GM12878 (cell line): ENCODE measurements around the gene IRGC. TPM values are rescaled to one million over a fixed set of nuclear protein-coding genes. Genes with fewer than 3 reads are reported as not detected.

Experiments
- ATAC-seq: fragments of 200-7000 bp; cut with Tn5 transposase; 3 replicates; pipeline ENCODE4 v1.9.1; 2020; ENCODE audit warnings: mild to moderate bottlenecking, moderate library complexity
- BruUV-seq: library from RNA; stranded (reverse); fragments of 400-500 nt; replicated peaks from 2 replicates; lab custom pipeline; 2021; lab: Mats Ljungman, UMichigan
- CTCF ChIA-PET: fragments of 300-600 bp; sonication (Branson Sonifier 250); formaldehyde crosslinking; extraction: SDS; loops from one replicate; lab custom pipeline; 2021; ENCODE audit warnings: inconsistent platforms; lab: Yijun Ruan, JAX
- POLR2A ChIA-PET: fragments of 350-600 bp; formaldehyde crosslinking; extraction: SDS; loops from one replicate; lab custom pipeline; 2021; ENCODE audit warnings: inconsistent platforms; lab: Charles Lee
- RAD21 ChIA-PET: fragments of 300-600 bp; sonication (Branson Sonifier 250); formaldehyde crosslinking; loops from one replicate; lab custom pipeline; 2023; ENCODE audit warnings: antibody characterized with exemption; ENCODE audit not compliant: unreplicated experiment; lab: Charles Lee
- SMC1A ChIA-PET: fragments of 300-600 bp; sonication (Branson Sonifier 250); formaldehyde crosslinking; loops from one replicate; lab custom pipeline; 2023; ENCODE audit not compliant: unreplicated experiment, uncharacterized antibody; lab: Charles Lee
- DNase-seq: peaks from one replicate; pipeline ENCODE4 v3.0.0-alpha.2; 2011; ENCODE audit warnings: low read depth, low spot score
- FAIRE-seq: peaks from 3 replicates; lab custom pipeline; 2011; peaks lifted over from hg19 to GRCh38; lab: Jason Lieb, UNC
- H2AFZ ChIP-seq: 2 replicates; pipeline ENCODE4 v1.6.0; 2011; ENCODE audit warnings: low read depth, low read length, control low read depth; ENCODE audit not compliant: control insufficient read depth
- H3K27ac ChIP-seq: 2 replicates; pipeline ENCODE4 v1.5.1; 2011; ENCODE audit warnings: control low read depth; ENCODE audit not compliant: control insufficient read depth, insufficient read depth
- H3K27me3 ChIP-seq, 2 experiments: replicated peaks in 1 of 2; 2 replicates each; pipeline versions ENCODE4 v1.6.0 to v1.6.1; 2011; ENCODE audit warnings: low read length in 1 of 2; ENCODE audit not compliant: control insufficient read depth in 2 of 2, insufficient read depth in 2 of 2
- H3K36me3 ChIP-seq, 2 experiments: 2 replicates each; pipeline ENCODE4 v1.5.1; 2011; ENCODE audit warnings: low read length in 1 of 2; ENCODE audit not compliant: control insufficient read depth in 2 of 2, insufficient read depth in 2 of 2
- H3K4me1 ChIP-seq: 2 replicates; pipeline ENCODE4 v1.6.1; 2011; ENCODE audit warnings: mild to moderate bottlenecking, low read length, moderate library complexity, mixed read lengths; ENCODE audit not compliant: control insufficient read depth, insufficient read depth
- H3K4me2 ChIP-seq: 2 replicates; pipeline ENCODE4 v1.6.0; 2011; ENCODE audit warnings: control low read depth; ENCODE audit not compliant: control insufficient read depth, insufficient read depth
- H3K4me3 ChIP-seq: fragments of 200-600 bp; sonication (generic); 2 replicates; pipeline ENCODE4 v1.5.1; 2016
- H3K79me2 ChIP-seq: 2 replicates; pipeline ENCODE4 v1.6.0; 2011; ENCODE audit warnings: low read length; ENCODE audit not compliant: control insufficient read depth, insufficient read depth
- H3K9ac ChIP-seq: 2 replicates; pipeline ENCODE4 v1.8.0; 2011; ENCODE audit warnings: low read length, control low read depth, mixed read lengths; ENCODE audit not compliant: control insufficient read depth, insufficient read depth
- H3K9me3 ChIP-seq: replicated peaks from 3 replicates; pipeline ENCODE4 v1.5.1; 2011; ENCODE audit warnings: mild to moderate bottlenecking, low read length; ENCODE audit not compliant: control insufficient read depth, insufficient read depth
- H4K20me1 ChIP-seq: 2 replicates; pipeline ENCODE4 v1.6.0; 2011; ENCODE audit not compliant: control insufficient read depth, insufficient read depth
- ASH2L ChIP-seq: fragments of 300-600, 200-600 bp; sonication (generic); IDR thresholded peaks from 2 replicates; pipeline ENCODE4 v1.6.1; 2017; ENCODE audit warnings: low read depth, mild to moderate bottlenecking, borderline replicate concordance
- ATF2 ChIP-seq: IDR thresholded peaks from 2 replicates; pipeline ENCODE4 v1.6.1; 2012; ENCODE audit warnings: low read length, inconsistent platforms
- BACH1 ChIP-seq: fragments of 450-650 bp; IDR thresholded peaks from 2 replicates; pipeline ENCODE4 v1.6.1; 2017; ENCODE audit warnings: mild to moderate bottlenecking, borderline replicate concordance
- CBX3 ChIP-seq: fragments of 200-600 bp; sonication (generic); IDR thresholded peaks from 2 replicates; pipeline ENCODE4 v1.6.1; 2016; ENCODE audit warnings: low read depth, borderline replicate concordance
- IRF4 ChIP-seq: IDR thresholded peaks from 2 replicates; pipeline ENCODE4 v1.6.1; 2011; ENCODE audit warnings: low read depth, low read length
- MYC ChIP-seq: IDR thresholded peaks from 2 replicates; pipeline ENCODE4 v1.6.1; 2011; ENCODE audit warnings: mild to moderate bottlenecking, low read length, moderate library complexity, inconsistent platforms; ENCODE audit not compliant: insufficient read depth, insufficient replicate concordance, insufficient read length, severe bottlenecking
- NBN ChIP-seq: fragments of 450-650 bp; IDR thresholded peaks from 2 replicates; pipeline ENCODE4 v1.6.1; 2016
- NR2F1 ChIP-seq: fragments of 450-650 bp; conservative IDR thresholded peaks from 2 replicates; pipeline ENCODE4 v1.6.1; 2017; ENCODE audit warnings: mild to moderate bottlenecking
- NRF1 ChIP-seq: conservative IDR thresholded peaks from 2 replicates; pipeline ENCODE4 v1.6.1; 2011; ENCODE audit warnings: mild to moderate bottlenecking, low read depth, low read length, improper control_type of control experiment
- POLR2AphosphoS5 ChIP-seq: IDR thresholded peaks from 2 replicates; pipeline ENCODE4 v1.6.1; 2011; ENCODE audit warnings: mild to moderate bottlenecking, low read length, inconsistent platforms
- RUNX3 ChIP-seq: IDR thresholded peaks from 2 replicates; pipeline ENCODE4 v1.6.1; 2012; ENCODE audit warnings: low read length, inconsistent platforms
- SMARCA5 ChIP-seq: fragments of 450-650 bp; IDR thresholded peaks from 2 replicates; pipeline ENCODE4 v1.6.1; 2017; ENCODE audit warnings: mild to moderate bottlenecking
- YBX1 ChIP-seq: fragments of 450-650 bp; IDR thresholded peaks from 2 replicates; pipeline ENCODE4 v1.6.1; 2016; ENCODE audit warnings: antibody characterized with exemption
- ZBTB33 ChIP-seq: fragments of 450-650 bp; IDR thresholded peaks from 2 replicates; pipeline ENCODE4 v1.6.1; 2017; ENCODE audit warnings: mild to moderate bottlenecking
- ZNF592 ChIP-seq: fragments of 450-650 bp; IDR thresholded peaks from 2 replicates; pipeline ENCODE4 v1.6.1; 2017; ENCODE audit warnings: mild to moderate bottlenecking, moderate library complexity
- ZSCAN29 ChIP-seq: fragments of 450-650 bp; IDR thresholded peaks from 2 replicates; pipeline ENCODE4 v1.6.1; 2017; ENCODE audit warnings: mild to moderate bottlenecking, moderate library complexity
- WGBS: methylation state at CpG from one replicate; pipeline ENCODE4 v1.1.6; 2016; ENCODE audit warnings: low lambda C conversion rate; ENCODE audit not compliant: insufficient replicate concordance, insufficient coverage; ENCODE audit errors: missing lambda C conversion rate; 5-methylcytosine and 5-hydroxymethylcytosine counted together
- in situ Hi-C: fragments of 300-500 bp; cut with MboI; formaldehyde crosslinking; loops from 9 replicates; pipeline ENCODE4 v1.14.3; 2018; ENCODE audit warnings: mixed read lengths
- intact Hi-C: fragments of 100-400 bp; cut with micrococcal nuclease; formaldehyde crosslinking; loops from one replicate; pipeline ENCODE4 v1.14.2; 2022; ENCODE audit not compliant: unreplicated experiment
- polyA plus RNA-seq, 11 experiments: library from polyadenylated mRNA; depleted of rRNA in 4 of 11; unstranded in 6 of 11; stranded (reverse) in 5 of 11; fragments of >200 nt; fragmentation: Nextera tagmentation in 4 of 11; fragmentation: Illumina TruSeq in 1 of 11; extraction: Ambion mirVana in 4 of 11; extraction: Trizol in 1 of 11; gene quantifications; 1 replicate in 1 of 11; 2 replicates in 10 of 11; pipeline versions ENCODE4 v1.2.1 to v1.2.3, GENCODE V29; 2011 to 2016; ENCODE audit warnings: inconsistent platforms in 2 of 11, missing spikeins in 2 of 11, low read depth in 1 of 11
- total RNA-seq, 4 experiments: library from RNA; depleted of rRNA in 3 of 4; stranded (reverse); fragments of >200 nt in 3 of 4; fragmentation: Illumina TruSeq in 1 of 4; extraction: Trizol in 1 of 4; gene quantifications; 2 replicates each; pipeline versions ENCODE4 v1.2.1 to v1.2.3, GENCODE V29; 2013 to 2021

Gene IRGC
- total and polyA plus RNA-seq, 10 of the 15 experiments (the other 5 are each of a cell fraction or from before 2014, with no cell fraction given): 0.04 TPM; not detected in 9

- Histone ChIP-seq H3K9ac (no peak overlapping the region), H3K4me1 (peaks cover 45% of the 10 kb centered on the region), H3K4me3 (no peak overlapping the region), H3K9me3 (no peaks in the 10 kb centered on the region), H4K20me1 (no peaks in the 10 kb centered on the region), H3K79me2 (peaks cover 33% of the 10 kb centered on the region), H3K36me3 (peaks cover 15 to 28% of the 10 kb centered on the region in 2 experiments; a peak in 3 of 4 replicates), H3K27ac (peak overlapping the region; percentile 87; the same call in 1 of the 2 replicates)
- ChIA-PET CTCF (interaction anchor here (0.6 to 8.1 kb wide), 5 partner anchors 15 to 246 kb away, joined by 3 to 144 read pairs (median 10); partner anchors contain the start of gene KCNN4), POLR2A (interaction anchor here (0.7 to 13.5 kb wide), 4 partner anchors 15 to 81 kb away, joined by 3 to 307 read pairs (median 42); partner anchors contain the start of genes KCNN4 and PLAUR), SMC1A (interaction anchor here (0.8 to 10.1 kb wide), 4 partner anchors 16 to 61 kb away, joined by 3 to 186 read pairs (median 8); partner anchors contain the start of gene KCNN4)
- intact Hi-C loops: loop anchor here (2.0 to 5.0 kb wide), 2 partner anchors 15 to 83 kb away; no protein-coding TSS in a partner anchor
- BruUV-seq: no TSS peak
- no peak for ATAC-seq
- TF ChIP-seq NR2F1 (no peak), NBN (no peak), YBX1 (no peak), ZNF592 (no peak), ZSCAN29 (no peak), ASH2L (no peak), ATF2 (no peak), SMARCA5 (no peak), MYC (no peak), POLR2AphosphoS5 (no peak), CBX3 (no peak), NRF1 (no peak), ZBTB33 (no peak), BACH1 (no peak), IRF4 (no peak), RUNX3 (no peak)
- TF ChIP-seq, all 136 proteins: peak for 0
- RAD21 ChIA-PET: interaction anchor here (0.6 to 8.2 kb wide), 5 partner anchors 15 to 82 kb away, joined by 3 to 118 read pairs (median 6); partner anchors contain the start of genes KCNN4 and PLAUR
- no peak for FAIRE-seq
- Histone ChIP-seq H2AFZ (no peak overlapping the region), H3K27me3 (no peaks in the 10 kb centered on the region), H3K4me2 (no peak overlapping the region)
- in situ Hi-C loops: loop anchor here (5.0 to 25.0 kb wide), 3 partner anchors 37 to 1813 kb away; partner anchors contain the start of genes ERFL and FOSB
- no peak for DNase-seq
- WGBS: 94% methylated on average over 1 of the region's 1 CpG
These were observed 34.0 kb downstream of the IRGC start for GRCh38 chr19:43749898-43750297.
